H1 (cell line): Measurements from ENCODE around the gene KLHL24. TPM values are rescaled to one million over a fixed set of nuclear protein-coding genes. Genes with fewer than 3 reads are reported as not detected.

Experiments
- CTCF ChIA-PET: fragments of 300-600 bp; sonication (Branson Sonifier 250); formaldehyde crosslinking; loops from one replicate; lab custom pipeline; 2021; ENCODE audit not compliant: partially characterized antibody; lab: Charles Lee
- POLR2A ChIA-PET: fragments of 300-600 bp; sonication (Branson Sonifier 250); formaldehyde crosslinking; loops from one replicate; lab custom pipeline; 2021; ENCODE audit warnings: inconsistent platforms; ENCODE audit not compliant: partially characterized antibody; lab: Charles Lee
- DNase-seq, 2 experiments: peaks; one replicate each; pipeline versions ENCODE4 v3.0.0 to v3.0.0-alpha.2; 2010 to 2022; ENCODE audit warnings: low spot score in 2 of 2, low read depth in 1 of 2, mixed read lengths in 1 of 2
- FAIRE-seq: peaks from 2 replicates; lab custom pipeline; 2011; peaks lifted over from hg19 to GRCh38; lab: Jason Lieb, UNC
- H2AFZ ChIP-seq: 2 replicates; pipeline ENCODE4 v1.8.1; 2012; ENCODE audit warnings: low read length, inconsistent platforms
- H2AK5ac ChIP-seq: 2 replicates; pipeline ENCODE4 v1.6.1; 2013; ENCODE audit warnings: low read depth, low read length
- H2BK120ac ChIP-seq: replicated peaks from 2 replicates; pipeline ENCODE3; 2013; ENCODE audit warnings: low read depth, low read length, inconsistent platforms
- H2BK12ac ChIP-seq: 2 replicates; pipeline ENCODE4 v1.6.1; 2013; ENCODE audit warnings: low read depth, low read length
- H2BK15ac ChIP-seq: 2 replicates; pipeline ENCODE4 v1.6.1; 2013; ENCODE audit warnings: low read length
- H2BK20ac ChIP-seq: 2 replicates; pipeline ENCODE4 v1.6.1; 2013; ENCODE audit warnings: low read length
- H2BK5ac ChIP-seq: 2 replicates; pipeline ENCODE4 v1.6.1; 2013; ENCODE audit warnings: low read depth, low read length
- H3K14ac ChIP-seq: 2 replicates; pipeline ENCODE4 v1.6.1; 2013; ENCODE audit warnings: inconsistent platforms; ENCODE audit not compliant: insufficient read length
- H3K18ac ChIP-seq: 2 replicates; pipeline ENCODE4 v1.6.1; 2013; ENCODE audit warnings: low read length; ENCODE audit errors: extremely low read depth
- H3K23ac ChIP-seq: 2 replicates; pipeline ENCODE4 v1.6.1; 2013; ENCODE audit warnings: inconsistent platforms; ENCODE audit not compliant: insufficient read length
- H3K23me2 ChIP-seq: 2 replicates; pipeline ENCODE4 v1.6.1; 2013; ENCODE audit warnings: low read depth, low read length
- H3K27ac ChIP-seq: 2 replicates; pipeline ENCODE4 v1.6.1; 2011; ENCODE audit warnings: low read depth, low read length, inconsistent platforms
- H3K27me3 ChIP-seq, 4 experiments: replicated peaks in 1 of 4; 1 replicate in 1 of 4; 2 replicates in 3 of 4; pipeline versions ENCODE4 v1.6.1 to v1.8.1; 2011 to 2013; ENCODE audit warnings: low read length in 3 of 4, mild to moderate bottlenecking in 3 of 4, inconsistent platforms in 2 of 4, mixed read lengths in 2 of 4, moderate library complexity in 1 of 4; ENCODE audit not compliant: control insufficient read depth in 3 of 4, insufficient read depth in 3 of 4; ENCODE audit errors: extremely low read depth in 1 of 4
- H3K36me3 ChIP-seq, 4 experiments: 2 replicates each; pipeline versions ENCODE4 v1.6.1 to v1.8.1; 2011 to 2013; ENCODE audit warnings: mild to moderate bottlenecking in 4 of 4, low read length in 3 of 4, moderate library complexity in 2 of 4, control low read depth in 1 of 4, inconsistent platforms in 1 of 4; ENCODE audit not compliant: insufficient read depth in 4 of 4, control insufficient read depth in 2 of 4
- H3K4ac ChIP-seq: replicated peaks from 2 replicates; pipeline ENCODE3; 2013; ENCODE audit warnings: low read length, low read depth, mixed read lengths, inconsistent platforms; ENCODE audit not compliant: insufficient read length
- H3K4me1 ChIP-seq, 4 experiments: replicated peaks in 1 of 4; 1 replicate in 1 of 4; 2 replicates in 3 of 4; pipeline versions ENCODE4 v1.6.1 to v1.8.1; 2011 to 2013; ENCODE audit warnings: low read length in 3 of 4, inconsistent platforms in 2 of 4, mixed read lengths in 1 of 4; ENCODE audit not compliant: insufficient read depth in 4 of 4, control insufficient read depth in 3 of 4
- H3K4me2 ChIP-seq, 2 experiments: 2 replicates each; pipeline versions ENCODE4 v1.6.1 to v1.8.1; 2011 to 2013; ENCODE audit warnings: low read depth in 2 of 2, low read length in 2 of 2, control low read depth in 1 of 2, inconsistent platforms in 1 of 2, mild to moderate bottlenecking in 1 of 2; ENCODE audit not compliant: insufficient read depth in 1 of 2
- H3K4me3 ChIP-seq, 4 experiments: fragments of 200-600, 300-600 bp in 1 of 4; sonication (generic), shearing (Covaris generic), sonication (Bioruptor Twin) in 1 of 4; 2 replicates each; pipeline versions ENCODE4 v1.5.1 to v1.8.1; 2011 to 2016; ENCODE audit warnings: low read length in 4 of 4, low read depth in 3 of 4, control low read depth in 2 of 4, inconsistent platforms in 2 of 4, mild to moderate bottlenecking in 2 of 4, mixed read lengths in 1 of 4, moderate library complexity in 1 of 4; ENCODE audit not compliant: insufficient read depth in 2 of 4; ENCODE audit errors: extremely low read depth in 1 of 4
- H3K56ac ChIP-seq: replicated peaks from 2 replicates; pipeline ENCODE3; 2013; ENCODE audit warnings: low read depth, mild to moderate bottlenecking, mixed read lengths, low read length, inconsistent platforms; ENCODE audit not compliant: insufficient read length
- H3K79me1 ChIP-seq: 2 replicates; pipeline ENCODE4 v1.6.1; 2013; ENCODE audit warnings: low read depth, low read length, control low read depth
- H3K79me2 ChIP-seq, 2 experiments: 2 replicates each; pipeline versions ENCODE4 v1.6.1 to v1.8.1; 2012 to 2013; ENCODE audit warnings: low read length in 2 of 2, mild to moderate bottlenecking in 2 of 2, inconsistent platforms in 1 of 2; ENCODE audit not compliant: insufficient read depth in 2 of 2, control insufficient read depth in 1 of 2
- H3K9ac ChIP-seq, 4 experiments: replicated peaks in 1 of 4; 1 replicate in 1 of 4; 2 replicates in 3 of 4; pipeline versions ENCODE4 v1.6.1 to v1.8.1; 2011 to 2013; ENCODE audit warnings: low read depth in 3 of 4, low read length in 3 of 4, control low read depth in 2 of 4, mild to moderate bottlenecking in 2 of 4, moderate library complexity in 2 of 4, inconsistent platforms in 1 of 4; ENCODE audit errors: extremely low read depth in 1 of 4
- H3K9me3 ChIP-seq, 2 experiments: 2 replicates each; pipeline versions ENCODE4 v1.6.1 to v1.8.1; 2012 to 2013; ENCODE audit warnings: mild to moderate bottlenecking in 2 of 2, moderate library complexity in 2 of 2, control low read depth in 1 of 2, inconsistent platforms in 1 of 2, low read depth in 1 of 2, low read length in 1 of 2, mixed read lengths in 1 of 2; ENCODE audit not compliant: insufficient read depth in 2 of 2
- H4K20me1 ChIP-seq, 2 experiments: replicated peaks in 1 of 2; 2 replicates each; pipeline versions ENCODE3 to v1.8.1; 2011 to 2013; ENCODE audit warnings: inconsistent platforms in 2 of 2, low read length in 2 of 2, mild to moderate bottlenecking in 1 of 2; ENCODE audit not compliant: insufficient read depth in 2 of 2, control insufficient read depth in 1 of 2
- H4K5ac ChIP-seq: 2 replicates; pipeline ENCODE4 v1.6.1; 2013; ENCODE audit warnings: low read length, low read depth, mixed read lengths, inconsistent platforms; ENCODE audit not compliant: insufficient read length
- H4K8ac ChIP-seq: 2 replicates; pipeline ENCODE4 v1.8.0; 2013; ENCODE audit warnings: mild to moderate bottlenecking, moderate library complexity, low read length, inconsistent platforms; ENCODE audit not compliant: insufficient read depth; ENCODE audit errors: extremely low read depth
- H4K91ac ChIP-seq: replicated peaks from 2 replicates; pipeline ENCODE3; 2013; ENCODE audit warnings: low read length, mixed read lengths, inconsistent platforms; ENCODE audit not compliant: insufficient read length
- CEBPB ChIP-seq: IDR thresholded peaks from 2 replicates; pipeline ENCODE4 v1.6.1; 2012; ENCODE audit warnings: low read depth, low read length
- RFX5 ChIP-seq: IDR thresholded peaks from 2 replicates; pipeline ENCODE4 v1.6.1; 2011; ENCODE audit warnings: low read depth, low read length, improper control_type of control experiment, borderline replicate concordance
- whole genome bisulfite sequencing, 2 experiments: shearing (Covaris generic) in 1 of 2; methylation state at CpG; one replicate each; pipeline versions ENCODE4 v1.1.6 to v1.1.7; 2013 to 2015; ENCODE audit warnings: low lambda C conversion rate in 2 of 2, mixed read lengths in 2 of 2, inconsistent platforms in 1 of 2, low coverage in 1 of 2, missing lambda C conversion rate in 1 of 2; ENCODE audit not compliant: insufficient replicate concordance in 2 of 2, insufficient coverage in 1 of 2, insufficient read length in 1 of 2; ENCODE audit errors: extremely low coverage in 1 of 2, missing lambda C conversion rate in 1 of 2; 5-methylcytosine and 5-hydroxymethylcytosine counted together
- polyA plus RNA-seq, 7 experiments: library from polyadenylated mRNA; depleted of rRNA in 3 of 7; stranded (reverse) in 5 of 7; unstranded in 2 of 7; fragments of >200 nt in 5 of 7; fragments of 200-250 nt in 2 of 7; gene quantifications; 1 replicate in 5 of 7; 2 replicates in 1 of 7; 4 replicates in 1 of 7; pipeline versions ENCODE4 v1.2.1 to v1.2.3, GENCODE V29; 2011 to 2013; ENCODE audit warnings: missing spikeins in 2 of 7, mixed read lengths in 2 of 7
- total RNA-seq: library from RNA; stranded (reverse); fragmentation: NEBNext Ultra II Directional; extraction: Animal tissue kit (Norgen Biotek cat#: 25700); gene quantifications from 2 replicates; pipeline ENCODE4 v1.2.1, GENCODE V29; 2021

Gene KLHL24
- total and polyA plus RNA-seq, 2 of the 8 experiments (the other 6 are each of a cell fraction or from before 2014, with no cell fraction given) = 12.5 to 36.2 TPM

GRCh38 chr3:183626877-183627594 is 8.4 kb upstream of the KLHL24 start:
- no peak overlapping the region for H3K4me2 ChIP-seq
- ChIA-PET POLR2A (no interaction called here), CTCF (interaction anchor here (0.6 to 1.3 kb wide), 2 partner anchors 121 to 147 kb away, joined by 3 to 4 read pairs; no protein-coding TSS in a partner anchor)
- FAIRE-seq (no peak), DNase-seq (no peak)
- no peaks in the 10 kb centered on the region for H3K79me2 ChIP-seq
- no peak overlapping the region for H3K14ac ChIP-seq
- no peaks in the 10 kb centered on the region for H3K27me3 ChIP-seq
- no peak overlapping the region for H2BK120ac ChIP-seq
- no peak overlapping the region for H3K27ac ChIP-seq
- H3K23ac ChIP-seq = no peak overlapping the region
- H3K18ac ChIP-seq = no peak overlapping the region
- H2BK20ac ChIP-seq = no peak overlapping the region
- no peak overlapping the region for H2AK5ac ChIP-seq
- no peak overlapping the region for H4K8ac ChIP-seq
- H4K5ac ChIP-seq = no peak overlapping the region
- H2BK15ac ChIP-seq = no peak overlapping the region
- no peak for TF ChIP-seq RFX5
- peak; percentile 77 for TF ChIP-seq CEBPB
- H3K4ac ChIP-seq = no peak overlapping the region
- H2BK12ac ChIP-seq = no peak overlapping the region
- H3K23me2 ChIP-seq = no peaks in the 10 kb centered on the region
- no peak overlapping the region for H2AFZ ChIP-seq
- H3K9me3 ChIP-seq = no peaks in the 10 kb centered on the region
- H3K79me1 ChIP-seq = no peaks in the 10 kb centered on the region
- no peak overlapping the region for H3K9ac ChIP-seq
- no peak overlapping the region for H4K91ac ChIP-seq
- no peak overlapping the region for H3K56ac ChIP-seq
- H3K4me1 ChIP-seq = no peaks in the 10 kb centered on the region
- H2BK5ac ChIP-seq = no peak overlapping the region
- H3K36me3 ChIP-seq = no peaks in the 10 kb centered on the region
- WGBS, 2 experiments = 88% methylated on average over 8 of the region's 8 CpGs; no CpG with 5 or more reads in 1 of the 2 experiments
- no peaks in the 10 kb centered on the region for H4K20me1 ChIP-seq
- no peak overlapping the region for H3K4me3 ChIP-seq
